ENCODE data around the gene ATG9A. TPM values are rescaled to one million over a fixed set of nuclear protein-coding genes. Genes with fewer than 3 reads are reported as not detected.

The ATG9A gene
- total RNA-seq, 1 experiment from 2014 or later = 46.4 TPM

DNA sequence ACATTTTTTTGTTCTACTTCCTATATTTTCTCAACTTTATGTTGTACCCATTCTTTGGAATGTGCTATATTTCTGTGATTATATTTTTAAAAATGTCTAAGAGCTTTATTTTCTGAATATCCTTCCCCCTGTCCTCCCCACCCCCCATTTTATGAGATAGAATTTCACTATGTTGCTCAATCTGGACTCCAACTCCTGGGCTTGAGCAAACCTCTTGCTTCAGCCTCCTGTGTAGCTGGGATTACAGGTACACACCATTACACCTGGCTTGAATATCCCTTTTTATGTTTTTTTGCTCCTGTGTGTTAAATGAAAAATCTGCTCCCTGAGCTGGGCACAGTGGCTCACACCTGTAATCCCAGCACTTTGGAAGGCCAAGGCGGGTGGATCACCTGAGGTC is 32.0 kb downstream of the ATG9A start:
- no peak overlapping the region for H3K27ac ChIP-seq (ENCODE audit: insufficient read length, low read depth, low read length)
- H3K14ac ChIP-seq (ENCODE audit: insufficient read depth, low read length) = no peak overlapping the region
- no peaks in the 10 kb centered on the region for H4K20me1 ChIP-seq (ENCODE audit: control insufficient read depth, insufficient read depth, insufficient read length)
- Mint-ChIP-seq H3K27ac (no peak overlapping the region), H3K36me3 (ENCODE audit: insufficient read depth in 1 of 3, low read depth in 3 of 3) (peaks cover 2 to 4% (median 3%) of the 10 kb centered on the region in 3 experiments; a peak in 4 of 7 replicates), H3K4me3 (no peak overlapping the region), H3K27me3 (ENCODE audit: low read depth) (peaks cover 9% of the 10 kb centered on the region), H3K4me1 (peaks cover 11 to 20% of the 10 kb centered on the region in 2 experiments), H3K9me3 (peaks cover 4% of the 10 kb centered on the region in 2 experiments; a peak in 3 of 5 replicates)
- H3K79me2 ChIP-seq (ENCODE audit: insufficient read depth, low read length) = no peaks in the 10 kb centered on the region
- H3T11ph ChIP-seq (ENCODE audit: low read length) = no peak overlapping the region
- TF ChIP-seq, protein P1, sequence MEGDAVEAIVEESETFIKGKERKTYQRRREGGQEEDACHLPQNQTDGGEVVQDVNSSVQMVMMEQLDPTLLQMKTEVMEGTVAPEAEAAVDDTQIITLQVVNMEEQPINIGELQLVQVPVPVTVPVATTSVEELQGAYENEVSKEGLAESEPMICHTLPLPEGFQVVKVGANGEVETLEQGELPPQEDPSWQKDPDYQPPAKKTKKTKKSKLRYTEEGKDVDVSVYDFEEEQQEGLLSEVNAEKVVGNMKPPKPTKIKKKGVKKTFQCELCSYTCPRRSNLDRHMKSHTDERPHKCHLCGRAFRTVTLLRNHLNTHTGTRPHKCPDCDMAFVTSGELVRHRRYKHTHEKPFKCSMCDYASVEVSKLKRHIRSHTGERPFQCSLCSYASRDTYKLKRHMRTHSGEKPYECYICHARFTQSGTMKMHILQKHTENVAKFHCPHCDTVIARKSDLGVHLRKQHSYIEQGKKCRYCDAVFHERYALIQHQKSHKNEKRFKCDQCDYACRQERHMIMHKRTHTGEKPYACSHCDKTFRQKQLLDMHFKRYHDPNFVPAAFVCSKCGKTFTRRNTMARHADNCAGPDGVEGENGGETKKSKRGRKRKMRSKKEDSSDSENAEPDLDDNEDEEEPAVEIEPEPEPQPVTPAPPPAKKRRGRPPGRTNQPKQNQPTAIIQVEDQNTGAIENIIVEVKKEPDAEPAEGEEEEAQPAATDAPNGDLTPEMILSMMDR (conservative IDR thresholded peaks at IDR 0.05) = no peak
- no peak overlapping the region for H2BK15ac ChIP-seq (ENCODE audit: low read depth, low read length)
- no peak overlapping the region for H3K23ac ChIP-seq (ENCODE audit: insufficient read length, low read depth, low read length)
- H2BK20ac ChIP-seq (ENCODE audit: low read depth, low read length, poor library complexity, severe bottlenecking) = no peak overlapping the region
- no peaks in the 10 kb centered on the region for H3K4me1 ChIP-seq (ENCODE audit: insufficient read depth, low read length)
- no peak overlapping the region for H2AFZ ChIP-seq (ENCODE audit: low read length)
- H2BK12ac ChIP-seq (ENCODE audit: insufficient read length, low read depth, low read length) = no peak overlapping the region
- no peak for DNase-seq
- H2BK5ac ChIP-seq (ENCODE audit: insufficient read length, low read length) = no peak overlapping the region
- no peak overlapping the region for H3K9ac ChIP-seq (ENCODE audit: extremely low read depth, insufficient read length, low read length)
- H4K8ac ChIP-seq (replicated peaks; ENCODE audit: insufficient read length, low read depth, low read length) = no peak overlapping the region
- H2BK120ac ChIP-seq (ENCODE audit: low read depth, low read length, poor library complexity, severe bottlenecking) = no peak overlapping the region
- no peaks in the 10 kb centered on the region for H3K9me3 ChIP-seq (ENCODE audit: control insufficient read depth, low read depth, low read length)
- H4K91ac ChIP-seq (ENCODE audit: insufficient read length, low read depth, low read length) = no peak overlapping the region
- no peak overlapping the region for H3K56ac ChIP-seq (ENCODE audit: insufficient read length, low read depth, low read length)
- no peak overlapping the region for H3K4me2 ChIP-seq (ENCODE audit: insufficient read depth, insufficient read length, low read length)
- no peaks in the 10 kb centered on the region for H3K23me2 ChIP-seq (ENCODE audit: insufficient read length, low read depth, low read length, poor library complexity, severe bottlenecking)
- H2AK5ac ChIP-seq (ENCODE audit: insufficient read length, low read length) = no peak overlapping the region
- no peaks in the 10 kb centered on the region for H3K79me1 ChIP-seq (ENCODE audit: insufficient read depth, low read depth, low read length, poor library complexity, severe bottlenecking)
- H3K18ac ChIP-seq (ENCODE audit: insufficient read length, low read depth, low read length) = no peak overlapping the region
- H4K5ac ChIP-seq (ENCODE audit: insufficient read length, low read depth, low read length) = no peak overlapping the region
- no peak overlapping the region for H3K4ac ChIP-seq (ENCODE audit: low read depth, low read length)
- WGBS (ENCODE audit: extremely low coverage, insufficient read length, low lambda C conversion rate) = no CpG with 5 or more reads among the region's 1 CpG
- no peaks in the 10 kb centered on the region for H3K27me3 ChIP-seq (ENCODE audit: insufficient read depth, low read length)

All from H9 (cell line).